ENCODE results near the gene AXL.

DNA sequence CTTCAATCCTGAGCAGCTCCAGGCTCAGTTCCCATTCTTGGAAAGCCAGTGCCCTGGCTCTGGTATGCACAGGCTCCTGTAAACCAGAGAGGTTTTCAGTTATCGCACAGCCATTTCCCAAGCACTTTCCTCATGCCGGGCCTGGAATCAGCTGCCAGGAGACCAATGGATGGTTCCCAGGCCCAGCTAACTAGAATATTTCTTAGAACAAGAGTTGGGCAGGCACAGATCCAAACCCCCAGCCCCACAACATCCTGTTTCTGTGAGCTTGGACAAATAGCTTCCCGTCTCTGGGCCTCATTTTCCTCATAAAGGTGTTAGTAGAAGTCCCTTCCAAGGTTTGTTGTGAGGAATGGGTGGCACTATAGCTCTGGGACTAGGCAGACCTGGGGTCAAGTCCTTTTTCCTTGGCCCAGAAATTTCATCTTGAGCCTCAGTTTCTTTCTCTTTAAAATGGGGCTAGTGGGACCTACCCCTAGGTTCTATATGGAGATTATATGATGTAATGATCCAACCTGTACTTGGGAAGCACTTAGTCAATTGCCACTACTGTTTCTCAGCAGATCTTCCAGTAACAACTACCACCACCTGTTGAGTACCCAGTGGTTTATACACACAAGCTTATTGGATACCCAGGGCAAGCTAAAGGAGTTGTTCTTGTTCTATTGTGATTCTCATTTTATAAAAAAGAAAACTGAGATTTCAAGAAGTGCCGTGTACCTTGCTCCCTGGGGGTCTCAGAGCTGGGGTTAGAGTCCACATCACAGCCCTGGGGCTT is 85.9 kb downstream of the AXL start:
- TF ChIP-seq CTCF (IDR thresholded peaks at IDR 0.05): no peak
- TF ChIP-seq POLR2A (IDR thresholded peaks at IDR 0.05): no peak
- no peak for TF ChIP-seq EP300 (IDR thresholded peaks at IDR 0.05)
